Activated T-helper 17 cell treated with anti-CD3 and anti-CD28 coated beads, Interleukin-2, amount 50 U/mL, for 72 hours (primary cell): ENCODE measurements around the gene CFAP97D2. TPM values are rescaled to one million over a fixed set of nuclear protein-coding genes. Genes with fewer than 3 reads are reported as not detected.
"Not testable (repeated sequence)": the region's sequence is repeated elsewhere in the genome, so short reads cannot be mapped to it uniquely, and the experiment has no call there.

ENCODE experiments used
- ATAC-seq: fragments of 150-1000 bp; cut with Tn5 transposase; replicated peaks from 2 replicates; pipeline ENCODE4 v1.10.0; 2021; ENCODE audit warnings: mild to moderate bottlenecking, moderate library complexity
- H3K27ac Mint-ChIP-seq: one replicate; pipeline ENCODE4 v1.8.0; 2022; ENCODE audit warnings: mixed read lengths
- H3K27me3 Mint-ChIP-seq: one replicate; pipeline ENCODE4 v1.8.0; 2022; ENCODE audit warnings: mixed read lengths
- H3K36me3 Mint-ChIP-seq: one replicate; pipeline ENCODE4 v1.8.0; 2022; ENCODE audit warnings: low read depth, mild to moderate bottlenecking, mixed read lengths
- H3K4me1 Mint-ChIP-seq: one replicate; pipeline ENCODE4 v1.8.0; 2022; ENCODE audit warnings: mixed read lengths
- H3K4me3 Mint-ChIP-seq: one replicate; pipeline ENCODE4 v1.8.0; 2022; ENCODE audit warnings: mild to moderate bottlenecking, mixed read lengths
- H3K9me3 Mint-ChIP-seq: one replicate; pipeline ENCODE4 v1.8.0; 2022; ENCODE audit warnings: mixed read lengths
- total RNA-seq, 2 donors: library from RNA; stranded (reverse); gene quantifications; one replicate each; pipeline ENCODE4 v1.2.3, GENCODE V29; 2022

The CFAP97D2 gene
- total RNA-seq, 2 donors from 2014 or later: not detected

DNA sequence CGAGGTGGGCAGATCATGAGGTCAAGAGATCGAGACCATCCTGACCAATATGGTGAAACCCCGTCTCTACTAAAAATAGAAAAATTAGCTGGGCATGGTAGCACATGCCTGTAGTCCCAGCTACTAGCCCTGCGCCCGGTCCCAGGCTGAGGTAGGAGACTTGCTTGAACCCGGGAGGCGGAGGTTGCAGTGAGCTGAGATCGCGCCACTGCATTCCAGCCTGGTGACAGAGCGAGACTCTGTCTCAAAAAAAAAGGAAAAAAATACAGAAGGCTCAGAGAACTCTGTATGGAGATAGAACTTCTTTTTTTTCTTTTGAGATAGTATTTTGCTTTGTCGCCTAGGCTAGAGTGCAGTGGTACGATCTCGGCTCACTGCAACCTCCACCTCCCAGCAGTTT is 85.3 kb downstream of the CFAP97D2 start:
- peaks cover 42% of the 10 kb centered on the region for H3K4me1 Mint-ChIP-seq
- not testable (repeated sequence) for ATAC-seq, H3K9me3 Mint-ChIP-seq, H3K27ac Mint-ChIP-seq, H3K27me3 Mint-ChIP-seq, H3K4me3 Mint-ChIP-seq
- H3K36me3 Mint-ChIP-seq: peaks cover 99% of the 10 kb centered on the region

- no peak overlapping the region for H3K4me3 Mint-ChIP-seq
- no peaks in the 10 kb centered on the region for H3K27me3 Mint-ChIP-seq
- H3K4me1 Mint-ChIP-seq: peaks cover 37% of the 10 kb centered on the region
- H3K36me3 Mint-ChIP-seq: peaks cover 99% of the 10 kb centered on the region
- ATAC-seq: no peak
- peak overlapping the region; percentile 20 for H3K27ac Mint-ChIP-seq
- H3K9me3 Mint-ChIP-seq: no peaks in the 10 kb centered on the region
Measured at GRCh38 chr13:114264886-114265611, 86.0 kb downstream of the CFAP97D2 start.

GRCh38 chr13:114266241-114266640 is 87.2 kb downstream of the CFAP97D2 start:
- H3K27me3 Mint-ChIP-seq: no peaks in the 10 kb centered on the region
- H3K4me1 Mint-ChIP-seq: peaks cover 32% of the 10 kb centered on the region
- no peak overlapping the region for H3K4me3 Mint-ChIP-seq
- H3K27ac Mint-ChIP-seq: no peak overlapping the region
- H3K9me3 Mint-ChIP-seq: no peaks in the 10 kb centered on the region
- no peak for ATAC-seq
- H3K36me3 Mint-ChIP-seq: peaks cover 99% of the 10 kb centered on the region

GRCh38 chr13:114268344-114269280 is 89.6 kb downstream of the CFAP97D2 start:
- peak overlapping the region; percentile 91 for H3K27ac Mint-ChIP-seq
- no peaks in the 10 kb centered on the region for H3K9me3 Mint-ChIP-seq
- H3K4me1 Mint-ChIP-seq: peaks cover 28% of the 10 kb centered on the region
- peaks cover 99% of the 10 kb centered on the region for H3K36me3 Mint-ChIP-seq
- no peaks in the 10 kb centered on the region for H3K27me3 Mint-ChIP-seq
- H3K4me3 Mint-ChIP-seq: peak overlapping the region; percentile 61
- peak; percentile 72 for ATAC-seq

GRCh38 chr13:114269281-114269770 is 90.3 kb downstream of the CFAP97D2 start:
- Mint-ChIP-seq H3K27ac (peak overlapping the region; percentile 91), H3K27me3 (no peaks in the 10 kb centered on the region), H3K4me3 (peak overlapping the region; percentile 61), H3K4me1 (peaks cover 25% of the 10 kb centered on the region), H3K36me3 (peaks cover 99% of the 10 kb centered on the region), H3K9me3 (no peaks in the 10 kb centered on the region)
- peak; percentile 79 for ATAC-seq

Other genes starting within 250 kb of the CFAP97D2 start
- 1 to 10 TPM; 1.3 to 3.9 TPM for gene C13orf46, start 205.2 kb upstream of the CFAP97D2 start, total RNA-seq
- gene RASA3, start 46.6 kb upstream of the CFAP97D2 start, total RNA-seq: 10 to 100 TPM; 18.4 to 62.5 TPM
- 100 to 1,000 TPM in 1 of 2 donors, 10 to 100 TPM in 1; 61.9 to 100 TPM for gene CDC16, start 55.6 kb downstream of the CFAP97D2 start, total RNA-seq
- 10 to 100 TPM; 45.7 to 60.4 TPM for gene UPF3A, start 102.3 kb downstream of the CFAP97D2 start, total RNA-seq
- 10 to 100 TPM; 26.6 to 34.6 TPM for gene CHAMP1, start 135.2 kb downstream of the CFAP97D2 start, total RNA-seq